ENCODE data around the gene HOXA10.

GRCh38 chr7:27210441-27211083 lies 36.4 kb upstream of the HOXA10 start:
- TF ChIP-seq CTCF (IDR thresholded peaks at IDR 0.05) (peak in 5 of 7 experiments; percentile 20 to 78 (median 61)), POLR2AphosphoS5 (IDR thresholded peaks at IDR 0.05) (no peak), POLR2A (IDR thresholded peaks at IDR 0.05) (no peak)

Data from stomach (tissue), 4 donors.